Epithelial cell of proximal tubule (primary cell): Measurements from ENCODE around the gene MXD4. TPM values are rescaled to one million over a fixed set of nuclear protein-coding genes. Genes with fewer than 3 reads are reported as not detected.

Experiments used
- DNase-seq: peaks from one replicate; pipeline ENCODE4 v3.0.0-alpha.2; 2011; ENCODE audit warnings: low read depth
- H3K4me3 ChIP-seq: 2 replicates; pipeline ENCODE4 v1.5.1; 2011; ENCODE audit warnings: low read depth, mild to moderate bottlenecking, low read length
- total RNA-seq: library from RNA; depleted of rRNA; stranded (reverse); fragments of >200 nt; gene quantifications from 2 replicates; pipeline ENCODE4 v1.2.3, GENCODE V29; 2015
- TF ChIP-seq, protein P1 (sequence below): conservative IDR thresholded peaks from 2 replicates; pipeline ENCODE4 v1.5.1; 2012; ENCODE audit warnings: low read depth, mild to moderate bottlenecking, low read length

MXD4 gene, protein sequence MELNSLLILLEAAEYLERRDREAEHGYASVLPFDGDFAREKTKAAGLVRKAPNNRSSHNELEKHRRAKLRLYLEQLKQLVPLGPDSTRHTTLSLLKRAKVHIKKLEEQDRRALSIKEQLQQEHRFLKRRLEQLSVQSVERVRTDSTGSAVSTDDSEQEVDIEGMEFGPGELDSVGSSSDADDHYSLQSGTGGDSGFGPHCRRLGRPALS
- total RNA-seq, result 14.0 and 26.9 TPM in 2 replicates

DNA sequence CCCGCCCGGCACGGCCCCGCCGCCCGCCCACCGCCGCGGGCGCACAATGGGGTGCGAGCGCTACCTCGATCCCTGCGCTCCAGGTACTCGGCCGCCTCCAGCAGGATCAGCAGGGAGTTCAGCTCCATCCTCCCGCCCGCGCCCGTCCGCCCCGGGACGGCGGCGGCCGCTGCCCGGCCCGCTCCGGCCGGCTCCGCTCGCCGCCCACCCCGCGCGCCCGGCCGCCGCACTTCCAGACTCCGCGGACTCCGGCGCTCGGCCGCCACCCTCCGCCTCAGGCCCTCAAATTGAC, at the start of gene MXD4:
Gene MXD4, minus strand, starts transcription at position 257 of the 292 bp plus-strand sequence. Its CDS starts 129 bp downstream, at position 128.
- no peak for DNase-seq
- peak within 1 kb of the TSS; percentile 92 for H3K4me3 ChIP-seq
- TF ChIP-seq, protein P1, sequence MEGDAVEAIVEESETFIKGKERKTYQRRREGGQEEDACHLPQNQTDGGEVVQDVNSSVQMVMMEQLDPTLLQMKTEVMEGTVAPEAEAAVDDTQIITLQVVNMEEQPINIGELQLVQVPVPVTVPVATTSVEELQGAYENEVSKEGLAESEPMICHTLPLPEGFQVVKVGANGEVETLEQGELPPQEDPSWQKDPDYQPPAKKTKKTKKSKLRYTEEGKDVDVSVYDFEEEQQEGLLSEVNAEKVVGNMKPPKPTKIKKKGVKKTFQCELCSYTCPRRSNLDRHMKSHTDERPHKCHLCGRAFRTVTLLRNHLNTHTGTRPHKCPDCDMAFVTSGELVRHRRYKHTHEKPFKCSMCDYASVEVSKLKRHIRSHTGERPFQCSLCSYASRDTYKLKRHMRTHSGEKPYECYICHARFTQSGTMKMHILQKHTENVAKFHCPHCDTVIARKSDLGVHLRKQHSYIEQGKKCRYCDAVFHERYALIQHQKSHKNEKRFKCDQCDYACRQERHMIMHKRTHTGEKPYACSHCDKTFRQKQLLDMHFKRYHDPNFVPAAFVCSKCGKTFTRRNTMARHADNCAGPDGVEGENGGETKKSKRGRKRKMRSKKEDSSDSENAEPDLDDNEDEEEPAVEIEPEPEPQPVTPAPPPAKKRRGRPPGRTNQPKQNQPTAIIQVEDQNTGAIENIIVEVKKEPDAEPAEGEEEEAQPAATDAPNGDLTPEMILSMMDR, result no peak

DNA sequence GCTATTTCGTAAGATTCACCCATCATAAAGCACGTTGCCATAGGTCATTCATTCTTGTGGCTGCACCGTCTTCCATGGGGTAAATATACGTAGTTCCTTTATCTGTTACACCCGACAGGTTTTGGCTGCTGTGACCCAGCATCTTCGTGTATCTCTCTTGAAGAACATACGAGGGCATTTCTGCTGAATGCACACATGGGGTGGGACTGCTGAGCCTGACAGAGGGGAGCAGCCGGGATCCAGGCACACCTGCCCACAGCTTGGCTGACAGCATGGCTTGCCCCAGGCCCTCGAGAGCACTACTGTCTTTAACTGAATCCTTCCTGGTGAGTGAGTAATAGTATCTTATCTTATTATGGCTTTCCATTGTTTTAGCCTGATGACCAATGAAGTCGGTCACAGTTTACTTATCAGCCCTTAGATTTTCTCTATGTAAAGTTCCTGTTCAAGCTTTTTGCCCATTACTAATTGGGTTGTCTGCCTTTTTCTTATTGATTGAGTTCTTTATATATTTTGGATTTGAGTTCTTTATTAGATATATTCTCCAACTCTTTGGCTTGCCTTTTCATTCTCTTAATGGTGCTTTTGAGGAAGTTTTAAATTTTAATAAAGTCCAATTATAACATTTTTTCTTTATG, 45.0 kb upstream of the MXD4 start:
- no peak for DNase-seq
- TF ChIP-seq, protein P1, result no peak
- no peak overlapping the region for H3K4me3 ChIP-seq

DNA sequence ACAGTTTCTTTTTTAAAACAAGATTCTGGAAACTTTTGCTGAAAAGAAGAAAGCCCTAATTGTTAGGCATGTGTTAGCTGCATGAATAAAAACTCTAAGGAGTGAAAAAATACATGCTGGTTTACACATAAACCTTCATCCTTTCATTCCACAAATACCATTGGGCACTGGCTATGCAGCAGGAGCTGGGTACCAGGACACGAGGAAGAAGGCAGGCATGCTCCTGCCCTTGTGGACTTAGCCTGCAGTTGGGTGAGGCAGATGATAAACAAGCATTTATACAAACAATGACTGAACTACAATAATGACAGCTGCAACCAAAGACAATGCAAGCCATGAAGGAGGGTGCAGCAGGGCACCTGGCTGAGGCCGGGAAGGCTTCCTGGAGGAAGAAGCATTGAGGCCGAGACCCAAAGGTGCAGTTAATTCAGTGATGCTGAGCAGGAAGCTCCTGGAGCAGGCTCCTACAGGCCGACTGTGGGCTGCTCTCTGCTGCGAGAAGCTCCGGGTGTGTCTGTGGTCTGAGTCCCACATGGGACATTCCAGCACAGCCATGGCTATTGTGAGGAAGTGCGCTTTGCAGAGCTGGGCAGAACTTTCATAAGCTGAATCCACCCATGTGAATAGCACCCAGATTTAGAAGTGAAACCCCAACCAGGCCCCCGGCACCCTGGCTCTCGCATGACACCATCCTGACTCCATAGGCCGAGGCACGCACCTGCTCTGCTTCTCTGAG, 44.0 kb upstream of the MXD4 start:
- no peak for DNase-seq
- no peak overlapping the region for H3K4me3 ChIP-seq
- TF ChIP-seq, protein P1, result no peak

DNA sequence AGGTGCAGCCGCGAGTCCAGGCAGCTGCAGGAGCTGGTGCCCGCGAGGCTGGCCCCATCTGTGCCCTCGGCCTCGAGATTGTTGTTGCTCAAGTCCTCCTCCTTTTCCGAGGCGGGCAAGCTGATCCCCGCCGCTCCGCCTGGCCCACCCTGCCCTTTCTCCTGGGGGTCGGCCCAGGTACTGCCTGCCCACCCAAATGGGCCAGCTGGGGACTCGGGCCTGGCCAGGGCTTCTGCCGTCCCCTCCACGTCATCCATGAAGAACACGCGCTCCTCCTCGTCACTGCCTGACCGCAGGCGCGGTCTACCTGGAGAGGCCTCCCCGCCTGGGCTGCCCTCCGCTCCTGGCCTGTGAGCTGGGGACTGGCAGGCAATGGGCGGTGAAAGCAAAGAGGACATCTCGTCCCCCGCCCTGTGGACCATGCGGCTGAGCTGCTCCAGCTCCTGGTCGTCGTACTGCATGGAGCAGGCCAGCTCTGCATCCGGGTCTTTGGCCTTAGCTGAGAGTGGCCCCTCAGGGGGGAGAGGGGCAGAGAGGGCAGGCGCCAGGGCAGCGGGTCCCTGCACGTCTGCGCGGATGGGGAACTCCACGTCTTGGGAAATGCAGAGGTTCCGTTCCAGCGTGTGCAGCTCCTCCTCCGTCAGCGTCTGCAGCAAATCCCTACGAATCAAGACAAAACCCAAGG, 43.1 kb upstream of the MXD4 start:
- H3K4me3 ChIP-seq, result no peak overlapping the region
- TF ChIP-seq, protein P1, result no peak
- DNase-seq, result no peak

DNA sequence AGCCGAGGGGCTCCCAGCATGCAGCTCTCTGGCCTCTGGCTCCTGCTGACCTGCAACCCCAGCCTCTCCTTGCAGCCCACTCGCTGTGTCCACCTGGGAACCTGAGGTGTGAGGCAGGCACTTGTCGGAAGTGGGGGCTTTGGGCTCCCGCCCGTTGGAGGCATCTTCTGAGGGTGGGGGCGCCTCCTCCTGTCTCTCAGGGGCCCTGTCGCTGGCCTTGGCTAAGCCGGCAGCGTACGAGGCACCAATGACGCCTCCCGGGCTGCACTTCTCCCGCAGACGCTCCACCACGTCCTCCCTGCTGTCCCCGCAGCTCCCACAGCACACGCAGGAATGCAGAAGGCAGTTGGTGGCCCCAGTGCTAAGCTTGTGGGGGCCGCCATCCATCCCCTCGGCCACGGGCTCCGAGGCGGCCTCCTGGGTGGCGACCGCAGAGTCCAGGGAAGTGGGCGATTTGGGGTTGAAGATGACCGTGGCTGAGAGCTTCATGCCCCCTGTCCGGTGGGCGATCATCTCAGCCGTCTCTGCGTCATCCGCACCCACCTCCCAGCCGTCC, 42.5 kb upstream of the MXD4 start:
- H3K4me3 ChIP-seq, result no peak overlapping the region
- TF ChIP-seq, protein P1, result no peak
- no peak for DNase-seq

DNA sequence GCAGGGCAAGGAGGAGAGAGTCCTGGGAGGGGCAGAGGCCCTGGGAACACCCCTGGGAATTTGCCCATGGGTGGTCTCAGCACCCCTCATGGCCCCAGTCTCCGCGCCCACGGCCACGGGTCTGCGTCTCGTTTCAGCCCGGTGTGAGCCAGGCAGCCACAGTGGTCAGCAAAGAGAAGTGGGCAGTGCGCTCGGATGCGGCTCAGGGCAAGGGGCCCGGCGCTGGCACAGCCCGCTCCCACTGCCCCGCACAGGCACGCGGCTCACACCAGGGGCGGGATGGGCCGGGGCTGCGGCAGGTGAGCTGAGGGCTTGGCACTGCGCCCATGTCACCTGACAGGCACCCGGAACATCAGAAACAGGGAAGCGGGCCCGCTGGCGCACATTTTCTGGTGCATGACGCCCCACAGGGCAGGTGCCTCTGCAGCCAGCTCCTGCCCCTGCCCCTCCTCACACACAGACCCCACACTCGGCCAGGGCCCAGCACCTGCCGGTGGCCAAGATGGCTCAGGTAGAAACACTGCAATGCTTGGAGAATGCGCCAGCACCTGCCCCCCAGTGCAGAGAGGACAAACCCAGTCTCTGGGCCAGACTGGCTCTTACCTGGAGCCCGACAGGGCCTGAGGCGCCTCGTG, 41.9 kb upstream of the MXD4 start:
- no peak for DNase-seq
- TF ChIP-seq, protein P1, result no peak
- H3K4me3 ChIP-seq, result no peak overlapping the region
